COR-L47 (cell line): ENCODE data around the gene SMIM36.
"Not testable (repeated sequence)": the region's sequence is repeated elsewhere in the genome, so short reads cannot be mapped to it uniquely, and the experiment has no call there.

Source experiments
- DNase-seq: peaks from one replicate; lab custom pipeline; 2025; lab: John Stamatoyannopoulos, UW

SMIM36 gene

DNA sequence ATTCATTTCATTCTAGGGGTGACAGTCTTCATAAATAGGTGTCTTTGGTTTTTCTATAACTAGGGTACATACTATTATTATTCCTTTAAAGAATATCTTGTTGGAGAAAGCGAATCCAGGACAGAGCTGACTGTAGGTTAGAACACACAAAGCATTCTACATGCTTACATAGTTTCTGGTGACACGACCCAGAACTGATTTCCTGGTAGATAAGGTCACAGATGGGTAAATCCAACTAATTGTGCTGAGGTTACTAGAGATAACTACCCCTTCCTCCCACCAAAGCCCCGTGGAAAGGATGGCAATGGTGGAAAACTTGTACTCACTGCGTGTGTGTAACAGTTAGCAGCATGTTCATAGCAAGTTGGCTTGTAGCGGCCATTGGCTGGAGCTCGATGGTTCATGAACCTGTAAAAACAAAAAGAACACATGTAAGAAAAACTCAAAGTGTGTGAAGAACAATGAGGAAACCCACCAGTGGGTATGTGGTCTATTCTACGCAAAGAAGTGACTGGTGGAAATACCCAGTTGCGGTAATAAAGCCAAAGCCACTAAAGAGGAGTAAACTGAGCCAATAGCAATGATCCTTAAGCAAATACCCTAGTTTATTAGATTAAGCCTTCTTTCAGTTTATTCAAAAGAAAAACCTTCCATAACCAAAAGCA lies 97.3 kb downstream of the SMIM36 start:
- no peak for DNase-seq

- DNase-seq, result no peak
Observed at GRCh38 chr17:55411463-55411855, 99.8 kb downstream of the SMIM36 start.

DNA sequence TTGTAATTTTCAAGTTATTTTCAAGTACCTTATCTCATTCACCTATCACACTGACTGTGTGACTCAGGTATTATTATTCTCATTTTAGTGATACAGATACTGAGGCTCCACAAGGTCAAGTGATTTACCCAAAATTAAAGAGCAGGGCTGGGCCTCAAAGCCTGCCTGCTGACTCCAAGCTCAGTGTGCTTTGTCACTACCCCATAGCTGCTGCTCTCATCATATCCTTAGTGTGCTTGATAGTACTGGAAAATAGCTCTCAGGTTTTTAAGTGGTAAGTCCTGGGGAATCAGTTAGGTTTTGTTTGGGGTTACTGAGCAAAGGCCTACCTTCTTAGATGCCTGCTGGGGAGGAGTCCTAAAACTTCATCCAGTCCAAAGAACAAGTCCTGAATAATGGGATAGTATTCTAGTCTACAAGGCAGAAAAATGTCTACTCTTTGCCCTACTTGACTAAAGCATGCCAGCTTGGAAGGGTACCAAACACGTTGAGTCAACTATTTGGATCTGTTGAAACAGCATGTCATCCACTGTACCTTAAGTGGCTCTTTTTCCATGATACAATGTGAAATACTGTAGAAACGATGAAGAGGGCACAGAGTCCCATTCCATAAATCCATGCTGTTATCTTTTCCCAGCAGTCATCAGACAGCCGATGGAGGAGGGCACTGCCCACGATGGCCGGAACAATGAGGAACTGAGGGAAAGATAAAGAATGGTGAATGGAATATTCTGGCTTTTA lies 100.4 kb downstream of the SMIM36 start:
- no peak for DNase-seq

DNA sequence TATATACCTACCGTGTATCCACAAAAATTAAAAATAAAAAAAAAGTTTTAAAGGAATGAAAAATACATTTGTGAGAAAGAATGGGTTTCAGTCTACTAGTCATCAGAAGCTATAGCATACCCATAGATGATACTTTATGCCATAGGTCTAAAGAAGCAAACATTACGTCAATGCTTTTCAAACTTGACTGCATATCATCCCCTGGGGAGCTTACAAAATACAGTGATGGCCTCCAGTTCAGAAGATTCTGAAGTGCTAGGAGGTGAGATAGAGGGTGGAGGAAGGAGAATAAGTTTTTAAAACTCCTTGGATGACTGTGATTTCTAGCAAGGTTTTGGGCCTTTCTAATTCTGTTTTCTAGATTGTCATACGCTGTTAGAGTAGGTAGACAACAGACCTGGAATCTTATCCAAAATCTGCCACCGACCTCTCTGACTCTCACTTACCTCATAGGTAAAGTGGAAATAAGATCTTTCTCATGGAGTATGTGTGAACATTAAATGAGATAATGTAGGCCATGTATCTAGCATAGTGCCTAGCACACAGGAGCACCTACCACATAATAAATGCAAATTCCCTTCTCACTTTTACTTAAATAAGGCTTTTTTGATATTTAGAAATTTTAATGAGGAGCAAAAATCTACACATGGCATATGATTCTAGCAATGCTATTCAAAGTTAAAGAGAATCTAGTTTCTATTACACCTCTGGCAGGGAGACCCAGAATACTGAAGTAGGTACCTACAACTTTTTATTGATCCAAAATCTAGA lies 102.0 kb downstream of the SMIM36 start:
- DNase-seq, result no peak

- no peak for DNase-seq
Observed at GRCh38 chr17:55407641-55408566, 103.3 kb downstream of the SMIM36 start.

DNA sequence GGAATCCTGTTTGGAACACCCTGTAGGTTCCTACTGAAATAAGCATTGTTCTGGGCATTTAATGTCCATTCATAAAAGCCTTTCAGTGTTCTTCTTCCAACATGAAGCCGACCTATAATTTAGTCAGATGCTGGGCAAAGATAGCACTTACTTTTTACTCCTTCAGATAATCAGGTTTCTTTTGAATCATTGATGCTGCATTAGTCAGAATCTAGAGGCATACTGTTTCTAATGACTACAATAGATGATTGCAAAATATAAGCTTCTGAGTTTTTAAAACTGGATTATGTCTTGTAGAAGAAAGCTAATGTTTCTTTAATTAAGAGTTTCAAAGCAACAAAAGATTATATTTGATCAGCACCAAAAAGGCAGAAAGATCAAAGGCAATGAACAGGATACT lies 105.7 kb downstream of the SMIM36 start:
- no peak for DNase-seq

GRCh38 chr17:55404197-55404596 lies 107.1 kb downstream of the SMIM36 start:
- DNase-seq, result not testable (repeated sequence)

- no peak for DNase-seq
Observed at GRCh38 chr17:55402374-55402773, 108.9 kb downstream of the SMIM36 start.
